BJ (cell line): ENCODE results near the gene STK33. TPM values are rescaled to one million over a fixed set of nuclear protein-coding genes. Genes with fewer than 3 reads are reported as not detected.

Experiments used
- CTCF ChIA-PET: fragments of 350-600 bp; formaldehyde crosslinking; extraction: SDS; loops from one replicate; lab custom pipeline; 2021; ENCODE audit warnings: antibody characterized with exemption, inconsistent platforms; lab: Yijun Ruan, JAX
- POLR2A ChIA-PET: fragments of 300-600 bp; sonication (Branson Sonifier 250); formaldehyde crosslinking; extraction: SDS; loops from one replicate; lab custom pipeline; 2021; ENCODE audit warnings: antibody characterized with exemption; lab: Charles Lee
- DNase-seq: peaks from one replicate; pipeline ENCODE4 v3.0.0-alpha.2; 2011; ENCODE audit warnings: low read depth
- H3K27me3 ChIP-seq: 2 replicates; pipeline ENCODE4 v1.6.0; 2011; ENCODE audit warnings: low read length; ENCODE audit not compliant: control insufficient read depth, insufficient read depth
- H3K36me3 ChIP-seq: 2 replicates; pipeline ENCODE4 v1.5.1; 2011; ENCODE audit warnings: low read length; ENCODE audit not compliant: control insufficient read depth, insufficient read depth
- H3K4me3 ChIP-seq: 2 replicates; pipeline ENCODE4 v1.5.1; 2011; ENCODE audit warnings: low read depth, mild to moderate bottlenecking, control low read depth, low read length
- CTCF ChIP-seq: IDR thresholded peaks from 2 replicates; pipeline ENCODE4 v1.5.1; 2011; ENCODE audit warnings: low read depth, mild to moderate bottlenecking, control low read depth, inconsistent platforms, low read length, moderate library complexity; ENCODE audit not compliant: insufficient read depth
- polyA plus RNA-seq: library from polyadenylated mRNA; depleted of rRNA; stranded (reverse); fragments of >200 nt; gene quantifications from 2 replicates; pipeline ENCODE4 v1.2.3, GENCODE V29; 2011

STK33 gene
- polyA plus RNA-seq, 1 experiment: 3.0 TPM

- H3K36me3 ChIP-seq: no peaks in the 10 kb centered on the region
- H3K4me3 ChIP-seq: no peak overlapping the region
- H3K27me3 ChIP-seq: no peaks in the 10 kb centered on the region
- DNase-seq: no peak
- CTCF ChIA-PET: interaction anchor here (0.8 to 0.9 kb wide), 3 partner anchors 17 to 21 kb away, joined by 3 read pairs; no protein-coding TSS in a partner anchor
- no peak for TF ChIP-seq CTCF
- POLR2A ChIA-PET: interaction anchor here (0.6 kb wide), 1 partner anchor 475 kb away, joined by 3 read pairs; no protein-coding TSS in a partner anchor
Measured at GRCh38 chr11:8584511-8584910, 9.5 kb downstream of the STK33 start.

GRCh38 chr11:8584082-8584481 is 9.9 kb downstream of the STK33 start:
- Histone ChIP-seq H3K27me3 (no peaks in the 10 kb centered on the region), H3K4me3 (no peak overlapping the region), H3K36me3 (no peaks in the 10 kb centered on the region)
- CTCF ChIA-PET: interaction anchor here (0.8 to 0.9 kb wide), 3 partner anchors 17 to 21 kb away, joined by 3 read pairs; no protein-coding TSS in a partner anchor
- no peak for TF ChIP-seq CTCF
- POLR2A ChIA-PET: interaction anchor here (0.6 kb wide), 2 partner anchors 18 to 475 kb away, joined by 3 read pairs; no protein-coding TSS in a partner anchor
- no peak for DNase-seq

GRCh38 chr11:8581300-8581699 is 12.7 kb downstream of the STK33 start:
- CTCF ChIA-PET: interaction anchor here (0.5 to 1.2 kb wide), 2 partner anchors 170 to 362 kb away, joined by 3 to 4 read pairs; no protein-coding TSS in a partner anchor
- H3K4me3 ChIP-seq: no peak overlapping the region
- H3K27me3 ChIP-seq: no peaks in the 10 kb centered on the region
- no peak for TF ChIP-seq CTCF
- no peaks in the 10 kb centered on the region for H3K36me3 ChIP-seq
- POLR2A ChIA-PET: no interaction called here
- DNase-seq: no peak

- H3K27me3 ChIP-seq: no peaks in the 10 kb centered on the region
- no peaks in the 10 kb centered on the region for H3K36me3 ChIP-seq
- H3K4me3 ChIP-seq: no peak overlapping the region
- TF ChIP-seq CTCF: no peak
- no peak for DNase-seq
- POLR2A ChIA-PET: interaction anchor here (0.6 kb wide), 1 partner anchor 20 kb away, joined by 3 read pairs; no protein-coding TSS in a partner anchor
- CTCF ChIA-PET: interaction anchor here (2.3 kb wide), 1 partner anchor 11 kb away, joined by 12 read pairs; no protein-coding TSS in a partner anchor
Measured at GRCh38 chr11:8577791-8578581, 16.0 kb downstream of the STK33 start.

- no peak for TF ChIP-seq CTCF
- CTCF ChIA-PET: no interaction called here
- POLR2A ChIA-PET: no interaction called here
Measured at GRCh38 chr11:8574798-8575197, 19.2 kb downstream of the STK33 start.

More at GRCh38 chr11:8574798-8575197, 19.2 kb downstream of the STK33 start:
- H3K36me3 ChIP-seq: no peaks in the 10 kb centered on the region
- no peak overlapping the region for H3K4me3 ChIP-seq
- H3K27me3 ChIP-seq: no peaks in the 10 kb centered on the region
- no peak for DNase-seq
